A673 (cell line): ENCODE measurements around the gene MYADM. TPM values are rescaled to one million over a fixed set of nuclear protein-coding genes. Genes with fewer than 3 reads are reported as not detected.
"Not testable (repeated sequence)": the region's sequence is repeated elsewhere in the genome, so short reads cannot be mapped to it uniquely, and the experiment has no call there.

ENCODE experiments used
- BruUV-seq: library from RNA; stranded (reverse); fragments of 400-500 nt; replicated peaks from 2 replicates; lab custom pipeline; 2021; lab: Mats Ljungman, UMichigan
- CTCF ChIA-PET: fragments of 300-600 bp; sonication (Branson Sonifier 250); formaldehyde crosslinking; loops from one replicate; lab custom pipeline; 2022; ENCODE audit warnings: antibody characterized with exemption; lab: Charles Lee
- POLR2A ChIA-PET: fragments of 300-600 bp; sonication (Branson Sonifier 250); formaldehyde crosslinking; loops from one replicate; lab custom pipeline; 2022; ENCODE audit warnings: antibody characterized with exemption; ENCODE audit not compliant: low non-redundant PET; lab: Charles Lee
- DNase-seq: peaks from one replicate; pipeline ENCODE4 v3.0.0-alpha.2; 2015; ENCODE audit warnings: low spot score
- H3K27ac ChIP-seq: fragments of 200-600 bp; sonication (generic); 2 replicates; pipeline ENCODE4 v1.5.1; 2016; ENCODE audit warnings: mixed run types, low read depth, mild to moderate bottlenecking, mixed read lengths, antibody characterized with exemption, low read length; ENCODE audit not compliant: poor library complexity, severe bottlenecking
- H3K27me3 ChIP-seq: fragments of 200-600 bp; sonication (generic); replicated peaks from 2 replicates; pipeline ENCODE4 v1.6.1; 2017; ENCODE audit warnings: mixed run types, low read depth, mild to moderate bottlenecking, mixed read lengths, antibody characterized with exemption, low read length; ENCODE audit not compliant: insufficient read depth, poor library complexity
- H3K36me3 ChIP-seq: fragments of 200-600 bp; sonication (generic); 2 replicates; pipeline ENCODE4 v1.6.1; 2016; ENCODE audit warnings: mixed run types, mild to moderate bottlenecking, mixed read lengths, antibody characterized with exemption, low read length; ENCODE audit not compliant: insufficient read depth, poor library complexity, severe bottlenecking
- H3K4me1 ChIP-seq: fragments of 200-600 bp; sonication (generic); 2 replicates; pipeline ENCODE4 v1.6.1; 2017; ENCODE audit warnings: mixed run types, mild to moderate bottlenecking, mixed read lengths, antibody characterized with exemption, low read length; ENCODE audit not compliant: insufficient read depth, poor library complexity, severe bottlenecking
- H3K4me3 ChIP-seq: fragments of 200-600 bp; sonication (generic); 2 replicates; pipeline ENCODE4 v1.5.1; 2016; ENCODE audit warnings: low read depth, mixed run types, mild to moderate bottlenecking, mixed read lengths, low read length; ENCODE audit not compliant: poor library complexity, severe bottlenecking
- H3K9me3 ChIP-seq: fragments of 200-600 bp; sonication (generic); 2 replicates; pipeline ENCODE4 v1.6.1; 2016; ENCODE audit warnings: mixed run types, low read depth, mild to moderate bottlenecking, mixed read lengths, antibody characterized with exemption, low read length; ENCODE audit not compliant: poor library complexity, severe bottlenecking
- CTCF ChIP-seq: fragments of 300-800, 200-600 bp; sonication (generic); conservative IDR thresholded peaks from 2 replicates; pipeline ENCODE4 v1.5.1; 2017; ENCODE audit warnings: low read depth, mild to moderate bottlenecking, antibody characterized with exemption, low read length, moderate library complexity, mixed read lengths
- EZH2 ChIP-seq: fragments of 200-600 bp; sonication (generic); IDR thresholded peaks from 2 replicates; pipeline ENCODE4 v1.6.1; 2017; ENCODE audit warnings: borderline replicate concordance, low read depth, mild to moderate bottlenecking, mixed read lengths, antibody characterized with exemption, low read length; ENCODE audit not compliant: poor library complexity, severe bottlenecking
- intact Hi-C: fragments of 100-400 bp; cut with micrococcal nuclease; formaldehyde crosslinking; loops from one replicate; pipeline ENCODE4 v1.10.0; 2022; ENCODE audit not compliant: unreplicated experiment
- total RNA-seq: library from RNA; stranded (reverse); gene quantifications from 2 replicates; pipeline ENCODE4 v1.2.3, GENCODE V29; 2021

Gene MYADM
- total RNA-seq, 1 experiment from 2014 or later: 53.2 TPM

GRCh38 chr19:53828531-53828930, 39.2 kb upstream of the MYADM start:
- Histone ChIP-seq H3K27me3 (no peaks in the 10 kb centered on the region), H3K4me1 (no peaks in the 10 kb centered on the region), H3K9me3 (no peaks in the 10 kb centered on the region), H3K27ac (no peak overlapping the region), H3K4me3 (no peak overlapping the region), H3K36me3 (no peaks in the 10 kb centered on the region)
- CTCF ChIA-PET: no interaction called here
- no peak for DNase-seq
- POLR2A ChIA-PET: no interaction called here
- intact Hi-C loops: no loop called here
- BruUV-seq: no TSS peak
- TF ChIP-seq EZH2 (no peak), CTCF (no peak)

- H3K9me3 ChIP-seq, H3K27ac ChIP-seq, H3K36me3 ChIP-seq, BruUV-seq, H3K4me1 ChIP-seq, intact Hi-C loops, POLR2A ChIA-PET, CTCF ChIA-PET, DNase-seq, H3K4me3 ChIP-seq, H3K27me3 ChIP-seq: not testable (repeated sequence)
These were observed 34.8 kb upstream of the MYADM start for GRCh38 chr19:53832861-53833260.

- H3K27me3 ChIP-seq, H3K4me1 ChIP-seq, H3K4me3 ChIP-seq, BruUV-seq, H3K9me3 ChIP-seq, intact Hi-C loops, DNase-seq, CTCF ChIA-PET, H3K36me3 ChIP-seq, H3K27ac ChIP-seq, POLR2A ChIA-PET: not testable (repeated sequence)
These were observed 29.2 kb upstream of the MYADM start for GRCh38 chr19:53838446-53838845.

GRCh38 chr19:53840241-53840640, 27.4 kb upstream of the MYADM start:
- intact Hi-C loops, POLR2A ChIA-PET, H3K36me3 ChIP-seq, H3K27ac ChIP-seq, H3K4me3 ChIP-seq, H3K9me3 ChIP-seq, H3K27me3 ChIP-seq, DNase-seq, CTCF ChIA-PET, BruUV-seq, H3K4me1 ChIP-seq: not testable (repeated sequence)

- H3K27ac ChIP-seq, H3K27me3 ChIP-seq, POLR2A ChIA-PET, H3K9me3 ChIP-seq, H3K4me1 ChIP-seq, H3K4me3 ChIP-seq, DNase-seq, intact Hi-C loops, H3K36me3 ChIP-seq, BruUV-seq: not testable (repeated sequence)
- CTCF ChIA-PET: interaction anchor here (0.7 to 1.4 kb wide), 2 partner anchors 26 to 189 kb away, joined by 3 to 5 read pairs; no protein-coding TSS in a partner anchor
These were observed 26.8 kb upstream of the MYADM start for GRCh38 chr19:53840914-53841313.
